SH-SY5Y (cell line): ENCODE measurements around the gene RAD51B.

Source experiments
- GATA2 ChIP-seq: IDR thresholded peaks from 2 replicates; pipeline ENCODE4 v1.6.1; 2011; ENCODE audit warnings: mild to moderate bottlenecking, low read depth, low read length
- GATA3 ChIP-seq: IDR thresholded peaks from 2 replicates; pipeline ENCODE4 v1.6.1; 2011; ENCODE audit warnings: low read depth, mild to moderate bottlenecking, low read length, moderate library complexity

DNA sequence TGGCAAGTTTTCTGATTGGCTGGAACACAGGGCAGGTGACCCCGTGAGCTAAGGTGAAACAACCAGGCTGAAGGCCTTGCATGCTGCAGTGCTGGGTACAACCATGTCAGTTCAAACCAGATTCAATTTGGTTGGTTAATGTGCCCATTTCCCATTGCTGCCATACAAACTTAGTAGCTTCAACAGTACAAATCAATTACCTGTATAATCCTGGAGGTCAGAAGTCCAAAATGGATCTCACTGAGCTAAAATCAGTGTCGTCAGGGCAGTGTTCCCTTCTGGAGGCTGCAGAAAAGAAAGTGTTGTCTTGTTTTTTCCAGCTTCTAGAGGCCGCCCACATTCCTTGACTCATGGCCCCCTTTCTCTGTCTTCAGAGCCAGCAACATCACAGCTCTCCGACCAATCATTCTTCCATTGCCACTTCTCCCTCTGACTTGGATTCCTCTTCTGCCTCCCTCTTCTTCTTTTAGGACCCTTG is 751.6 kb downstream of the RAD51B start:
- TF ChIP-seq GATA2 (no peak), GATA3 (no peak)
